ENCODE data around the gene TSPAN18. TPM values are rescaled to one million over a fixed set of nuclear protein-coding genes. Genes with fewer than 3 reads are reported as not detected.
A peak's percentile ranks its signal among the peaks of the same experiment; 100 is the strongest.

The TSPAN18 gene
- total RNA-seq, 1 donor from 2014 or later, result 25.7 TPM

- Mint-ChIP-seq H3K4me1 (ENCODE audit: low read depth) (peaks cover 2% of the 10 kb centered on the region), H3K27me3 (peaks cover 43% of the 10 kb centered on the region), H3K27ac (no peak overlapping the region), H3K9me3 (ENCODE audit: low read depth) (no peaks in the 10 kb centered on the region), H3K4me3 (ENCODE audit: low read depth) (no peak overlapping the region), H3K36me3 (ENCODE audit: insufficient read depth) (no peaks in the 10 kb centered on the region)
- DNase-seq (ENCODE audit: low spot score, unreplicated experiment), result no peak
- TF ChIP-seq CTCF (IDR thresholded peaks at IDR 0.05; ENCODE audit: unreplicated experiment), result no peak
Observed at GRCh38 chr11:44954051-44954906, 227.5 kb downstream of the TSPAN18 start.

DNA sequence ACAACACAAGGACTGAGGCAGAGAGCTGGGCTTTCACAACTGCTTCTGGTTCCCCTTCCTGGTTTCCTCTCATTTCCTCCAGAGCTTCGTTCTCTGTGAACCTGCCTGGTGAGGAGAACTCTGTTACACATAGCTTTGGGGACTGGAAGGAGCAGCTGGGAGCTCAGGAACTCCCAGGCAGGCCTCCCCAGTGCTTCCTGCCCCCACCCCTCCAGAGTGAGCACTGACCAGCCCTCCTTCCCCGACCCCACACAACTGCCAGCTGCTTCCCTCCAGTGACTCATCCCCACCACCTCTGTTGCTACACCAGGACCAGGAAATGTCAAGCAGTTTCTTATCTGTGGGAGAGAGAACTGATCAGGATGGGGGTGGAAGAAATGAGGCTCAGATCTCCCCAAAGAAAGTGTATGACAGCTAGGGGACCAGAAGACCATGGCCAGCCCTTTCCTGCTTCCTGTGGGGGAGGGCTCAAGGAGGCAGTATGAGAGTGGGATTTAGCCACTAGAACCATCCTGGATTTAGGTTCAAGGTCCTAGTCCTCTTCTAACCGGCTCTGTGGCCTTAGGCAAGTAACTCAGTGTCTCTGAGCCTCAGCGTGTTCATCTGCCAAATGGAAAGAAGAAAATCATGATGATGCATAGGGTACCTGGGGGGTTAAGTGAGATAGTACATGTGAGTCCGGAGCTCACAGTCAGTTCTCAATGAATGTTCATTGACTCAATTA lies 228.4 kb downstream of the TSPAN18 start:
- TF ChIP-seq CTCF (IDR thresholded peaks at IDR 0.05; ENCODE audit: unreplicated experiment), result no peak
- DNase-seq (ENCODE audit: low spot score, unreplicated experiment), result no peak
- Mint-ChIP-seq H3K4me3 (ENCODE audit: low read depth) (no peak overlapping the region), H3K36me3 (ENCODE audit: insufficient read depth) (no peaks in the 10 kb centered on the region), H3K27ac (no peak overlapping the region), H3K27me3 (peaks cover 46% of the 10 kb centered on the region), H3K9me3 (ENCODE audit: low read depth) (no peaks in the 10 kb centered on the region), H3K4me1 (ENCODE audit: low read depth) (peaks cover 2% of the 10 kb centered on the region)

DNA sequence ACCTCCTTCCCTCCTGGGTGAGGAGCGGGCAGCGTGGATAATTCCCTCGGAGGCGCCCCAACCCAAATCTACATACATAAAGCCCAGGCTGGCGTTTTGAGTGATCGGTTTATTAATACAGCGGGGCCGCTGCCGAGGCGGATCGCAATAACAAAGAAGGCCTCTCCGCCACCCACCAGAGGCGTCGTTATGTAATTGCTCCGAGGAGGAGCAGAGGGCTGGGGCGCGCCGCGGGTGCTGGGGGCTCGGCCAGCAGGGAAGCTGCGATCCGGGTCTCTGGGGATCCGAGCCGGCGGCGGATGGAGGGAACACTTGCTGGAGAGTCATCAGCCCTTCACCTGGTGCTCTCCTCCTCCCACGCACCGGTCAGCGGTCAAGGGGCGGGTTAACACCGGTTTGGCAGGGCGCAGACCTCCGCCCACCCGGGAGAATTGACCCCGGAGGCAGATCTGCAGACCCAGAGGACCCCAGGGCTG lies 230.3 kb downstream of the TSPAN18 start:
- H3K27ac Mint-ChIP-seq, result peak overlapping the region; percentile 74
- DNase-seq (ENCODE audit: low spot score, unreplicated experiment), result no peak
- H3K4me1 Mint-ChIP-seq (ENCODE audit: low read depth), result peaks cover 4% of the 10 kb centered on the region
- H3K36me3 Mint-ChIP-seq (ENCODE audit: insufficient read depth), result no peaks in the 10 kb centered on the region
- peak overlapping the region; percentile 22 for H3K4me3 Mint-ChIP-seq (ENCODE audit: low read depth)
- H3K27me3 Mint-ChIP-seq, result peaks cover 44% of the 10 kb centered on the region
- TF ChIP-seq CTCF (IDR thresholded peaks at IDR 0.05; ENCODE audit: unreplicated experiment), result no peak
- H3K9me3 Mint-ChIP-seq (ENCODE audit: low read depth), result no peaks in the 10 kb centered on the region

- no peak for DNase-seq (ENCODE audit: low spot score, unreplicated experiment)
- peaks cover 44% of the 10 kb centered on the region for H3K27me3 Mint-ChIP-seq
- TF ChIP-seq CTCF (IDR thresholded peaks at IDR 0.05; ENCODE audit: unreplicated experiment), result no peak
- peaks cover 4% of the 10 kb centered on the region for H3K4me1 Mint-ChIP-seq (ENCODE audit: low read depth)
- no peaks in the 10 kb centered on the region for H3K9me3 Mint-ChIP-seq (ENCODE audit: low read depth)
- H3K36me3 Mint-ChIP-seq (ENCODE audit: insufficient read depth), result no peaks in the 10 kb centered on the region
- no peak overlapping the region for H3K27ac Mint-ChIP-seq
- no peak overlapping the region for H3K4me3 Mint-ChIP-seq (ENCODE audit: low read depth)
Observed at GRCh38 chr11:44957776-44958564, 231.2 kb downstream of the TSPAN18 start.

GRCh38 chr11:44959064-44959463 lies 232.3 kb downstream of the TSPAN18 start:
- H3K4me3 Mint-ChIP-seq (ENCODE audit: low read depth), result no peak overlapping the region
- no peak for DNase-seq (ENCODE audit: low spot score, unreplicated experiment)
- no peak for TF ChIP-seq CTCF (IDR thresholded peaks at IDR 0.05; ENCODE audit: unreplicated experiment)
- H3K27ac Mint-ChIP-seq, result no peak overlapping the region
- H3K9me3 Mint-ChIP-seq (ENCODE audit: low read depth), result no peaks in the 10 kb centered on the region
- H3K36me3 Mint-ChIP-seq (ENCODE audit: insufficient read depth), result no peaks in the 10 kb centered on the region
- peaks cover 4% of the 10 kb centered on the region for H3K4me1 Mint-ChIP-seq (ENCODE audit: low read depth)
- peaks cover 45% of the 10 kb centered on the region for H3K27me3 Mint-ChIP-seq
